ENCODE results near the gene KRT36.

The KRT36 gene

DNA sequence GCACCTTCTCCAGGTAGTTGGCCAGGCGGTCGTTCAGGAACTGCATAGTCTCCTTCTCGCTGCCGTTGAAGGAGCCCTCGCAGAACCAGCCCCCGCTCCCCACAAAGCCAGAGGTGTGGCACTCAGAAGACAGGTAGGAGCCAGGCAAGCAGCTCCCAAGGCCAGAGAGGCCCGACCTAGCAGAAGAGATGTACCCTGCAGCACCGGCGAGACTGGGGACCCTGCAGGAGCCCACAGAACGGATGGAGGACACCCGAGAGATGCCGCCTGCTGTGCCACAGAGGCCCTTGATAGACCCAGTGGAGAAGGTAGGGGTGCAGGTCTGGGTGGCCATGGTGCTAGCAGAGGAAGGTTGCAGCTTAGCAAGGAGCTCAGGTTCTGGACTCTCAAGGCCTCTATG is at the start of gene KRT36:
Gene KRT36, minus strand, starts transcription at position 380 of the 400 bp plus-strand sequence. Its CDS starts 46 bp downstream, at position 334.
- no peak for DNase-seq

DNA sequence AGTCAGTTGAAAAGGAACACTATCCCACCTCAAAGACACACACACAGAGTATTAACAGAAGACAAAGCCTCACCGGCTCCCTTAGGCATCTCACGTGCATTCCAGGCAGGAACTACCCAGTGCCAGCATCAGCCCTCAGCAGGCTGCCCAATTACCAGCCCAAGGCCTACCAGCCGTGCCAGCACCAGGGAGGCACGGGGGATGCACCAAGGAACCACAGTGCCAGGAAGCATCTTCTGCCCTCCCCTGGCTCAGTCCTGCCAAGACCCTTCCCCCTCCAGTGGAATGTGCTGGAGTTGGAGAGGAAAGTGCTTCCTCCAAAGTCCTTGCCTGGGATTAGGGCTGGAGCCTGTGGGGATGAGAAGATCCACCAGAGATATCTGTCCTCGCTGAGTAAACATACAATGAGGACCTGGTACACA is 49.4 kb upstream of the KRT36 start:
- no peak for DNase-seq

DNA sequence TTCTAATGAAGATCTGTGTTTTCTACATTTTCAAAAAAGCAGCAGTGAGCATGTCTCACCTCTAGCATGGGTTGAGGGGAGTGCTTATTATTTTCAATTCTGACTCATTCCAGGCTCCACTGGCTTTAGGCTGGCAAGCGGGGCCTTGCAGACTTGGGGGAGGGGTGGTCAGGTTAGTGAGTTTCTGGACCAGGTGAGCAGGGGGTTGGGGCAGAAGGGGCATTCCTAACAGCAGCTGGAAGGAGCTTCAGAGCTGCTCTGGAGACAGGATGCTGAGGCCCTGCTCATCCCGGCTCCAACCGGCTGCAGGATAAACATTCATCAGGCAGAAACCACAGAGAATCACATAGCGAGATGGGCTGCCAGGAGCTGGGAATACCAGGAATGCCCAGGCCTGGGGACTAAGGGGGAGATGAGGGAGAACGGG is 48.9 kb upstream of the KRT36 start:
- DNase-seq: no peak

DNA sequence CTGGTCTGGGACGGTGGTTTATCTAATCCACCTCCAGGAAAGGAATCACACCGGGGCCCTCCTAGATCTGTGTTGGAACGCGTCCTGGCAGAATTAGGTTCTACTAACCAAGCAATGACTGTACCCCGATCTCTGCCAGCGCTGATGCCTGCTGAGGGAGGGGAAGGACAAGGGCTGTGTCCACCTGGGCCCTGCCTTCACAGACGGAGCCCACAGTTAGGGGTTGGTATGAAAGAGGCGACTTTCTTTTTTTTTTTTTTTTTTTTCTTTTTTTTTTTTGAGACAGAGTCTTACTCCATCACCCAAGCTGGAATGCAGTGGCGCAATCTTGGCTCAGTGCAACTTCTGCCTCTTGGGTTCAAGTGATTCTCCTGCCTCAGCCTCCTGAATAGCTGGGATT is 48.3 kb upstream of the KRT36 start:
- no peak for DNase-seq

DNA sequence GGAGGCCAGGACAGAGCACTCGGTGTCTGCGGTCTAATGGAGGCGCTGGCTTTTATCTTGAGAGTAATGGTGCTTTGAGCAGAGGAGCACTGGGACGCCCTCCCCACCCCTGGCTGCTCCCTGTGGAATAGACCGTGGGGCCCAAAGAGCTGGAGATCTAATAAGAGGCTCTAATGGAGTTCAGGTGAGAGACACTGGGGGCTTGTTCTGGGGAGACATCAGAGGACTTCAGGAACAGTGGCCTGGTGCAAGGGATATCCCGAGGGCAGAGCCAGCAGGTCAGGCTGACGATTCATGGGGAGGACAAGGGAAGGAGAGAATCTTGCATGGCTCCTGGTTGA is 47.9 kb upstream of the KRT36 start:
- no peak for DNase-seq

DNA sequence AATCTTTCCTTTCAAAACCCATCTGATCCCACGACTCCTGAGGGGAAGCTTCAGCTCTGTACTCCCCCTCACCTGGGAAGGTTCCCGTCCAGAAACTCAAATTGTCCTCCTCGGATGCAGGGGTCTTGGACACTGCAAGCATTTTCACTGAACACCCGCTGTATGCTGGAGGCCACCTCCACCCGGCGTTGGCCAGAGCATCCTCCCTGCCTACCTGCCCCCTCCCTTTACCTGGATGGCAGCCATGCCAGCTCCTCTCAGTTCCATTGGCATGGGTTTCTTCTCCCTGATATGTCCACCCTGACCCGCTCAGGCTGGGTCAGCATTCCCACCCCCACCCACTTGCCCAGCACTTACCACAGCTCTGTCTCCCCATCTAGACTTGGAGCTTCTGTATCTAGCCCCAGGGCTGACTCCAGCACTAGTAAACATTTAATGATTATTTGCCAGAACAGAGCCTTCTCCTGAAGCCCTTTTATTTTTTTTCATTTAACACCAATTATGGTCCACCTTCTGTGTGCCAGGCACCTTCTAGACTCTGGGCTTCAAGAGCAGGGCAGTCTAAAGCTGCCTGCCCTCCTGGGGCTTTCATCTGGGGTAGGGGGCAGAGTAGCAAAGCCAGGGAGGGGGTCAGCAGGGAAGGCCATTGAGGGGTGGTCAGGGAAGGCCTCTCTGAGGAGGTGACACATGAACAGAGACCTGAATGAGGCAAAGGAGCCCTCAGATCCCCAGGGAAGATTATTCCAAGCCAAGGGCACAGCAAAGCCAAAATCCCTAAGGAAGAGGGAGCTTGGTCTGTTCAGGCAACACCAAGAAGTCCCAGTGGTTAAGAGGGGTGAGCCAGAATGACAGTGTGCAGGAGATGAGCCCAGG is 47.3 kb upstream of the KRT36 start:
- DNase-seq: no peak

DNA sequence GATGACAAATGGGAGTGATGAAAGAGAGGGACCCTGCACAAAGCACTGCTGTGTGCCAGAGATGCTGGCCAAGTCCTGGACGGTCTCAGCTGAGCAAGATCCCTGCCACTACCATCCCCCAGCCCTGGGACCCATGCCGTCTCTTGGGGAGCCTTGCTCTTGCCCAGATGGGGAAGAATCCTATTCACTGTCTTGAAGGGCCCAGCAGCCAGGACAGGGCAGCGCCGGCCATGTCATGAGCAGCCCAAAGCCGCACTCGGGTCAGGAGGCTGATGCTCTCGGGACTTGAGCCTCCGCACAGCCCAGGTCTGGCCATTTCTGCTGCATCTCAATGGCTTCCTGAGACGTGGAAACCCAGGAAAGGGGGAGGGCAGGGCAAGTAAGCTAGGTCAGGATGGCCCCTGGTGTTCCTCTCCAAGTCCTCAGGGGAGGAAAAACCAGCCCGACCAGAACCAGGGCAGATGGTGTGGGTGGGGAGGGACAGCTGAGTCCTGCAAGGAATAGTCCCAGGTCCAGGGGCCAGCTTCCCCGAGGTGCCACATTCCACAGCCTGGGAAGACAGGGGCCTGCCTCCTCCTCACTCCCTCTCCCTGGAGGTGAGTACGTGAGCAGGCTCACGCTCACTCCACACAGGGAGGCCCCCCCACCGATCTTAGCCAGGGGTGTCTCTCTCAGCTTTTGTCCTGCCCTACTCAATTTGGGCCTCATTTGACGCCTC is 46.2 kb upstream of the KRT36 start:
- no peak for DNase-seq

DNA sequence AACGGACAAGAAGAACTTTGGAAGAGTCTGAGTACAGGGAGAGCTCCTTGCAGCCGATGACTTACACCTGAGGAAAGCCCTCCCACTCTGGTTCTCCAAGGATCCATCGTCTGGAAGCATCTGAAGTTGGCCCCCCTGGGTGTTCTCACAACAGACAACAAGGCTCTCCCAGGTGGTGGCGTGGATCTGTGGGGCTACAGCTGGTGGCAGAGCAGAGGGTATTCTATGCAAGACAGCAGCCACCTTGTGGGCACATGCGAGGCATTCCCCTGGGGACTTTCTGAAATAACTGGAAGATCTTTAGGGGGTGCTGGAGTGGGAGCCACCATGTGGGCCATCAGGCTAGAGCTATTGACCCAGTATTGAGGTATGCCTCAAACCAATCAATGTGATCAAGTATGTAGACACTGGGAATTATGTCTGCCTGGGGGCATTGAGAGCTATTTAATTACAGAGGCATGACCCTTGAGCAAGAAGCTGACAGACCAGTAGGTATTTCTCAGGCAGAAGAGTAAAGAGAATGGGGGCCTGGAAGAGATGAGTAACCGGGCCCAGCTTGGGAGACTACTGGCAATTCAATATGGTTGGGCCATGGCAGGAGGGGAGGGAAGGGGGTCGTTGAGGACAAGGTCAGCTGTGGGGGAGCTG is 45.3 kb upstream of the KRT36 start:
- DNase-seq: no peak

DNA sequence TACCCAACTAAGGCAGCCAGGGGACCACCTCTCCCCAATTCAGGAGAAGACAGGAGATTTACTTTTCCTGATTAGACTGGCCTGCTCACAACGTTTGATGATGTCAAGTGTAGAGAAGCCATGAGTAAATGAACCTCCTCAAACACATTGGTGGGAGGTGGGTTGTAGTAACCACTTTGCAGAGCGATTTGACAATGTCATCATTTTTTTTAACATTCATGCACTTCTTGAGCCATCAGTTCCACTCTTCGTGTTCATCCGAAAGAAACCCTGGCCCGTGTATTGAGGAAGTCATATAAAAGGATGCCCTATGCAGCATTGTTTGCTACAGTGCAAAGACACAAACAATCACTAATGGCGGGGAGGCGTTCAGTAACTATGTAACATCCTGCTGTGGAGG is 43.9 kb upstream of the KRT36 start:
- DNase-seq: no peak

DNA sequence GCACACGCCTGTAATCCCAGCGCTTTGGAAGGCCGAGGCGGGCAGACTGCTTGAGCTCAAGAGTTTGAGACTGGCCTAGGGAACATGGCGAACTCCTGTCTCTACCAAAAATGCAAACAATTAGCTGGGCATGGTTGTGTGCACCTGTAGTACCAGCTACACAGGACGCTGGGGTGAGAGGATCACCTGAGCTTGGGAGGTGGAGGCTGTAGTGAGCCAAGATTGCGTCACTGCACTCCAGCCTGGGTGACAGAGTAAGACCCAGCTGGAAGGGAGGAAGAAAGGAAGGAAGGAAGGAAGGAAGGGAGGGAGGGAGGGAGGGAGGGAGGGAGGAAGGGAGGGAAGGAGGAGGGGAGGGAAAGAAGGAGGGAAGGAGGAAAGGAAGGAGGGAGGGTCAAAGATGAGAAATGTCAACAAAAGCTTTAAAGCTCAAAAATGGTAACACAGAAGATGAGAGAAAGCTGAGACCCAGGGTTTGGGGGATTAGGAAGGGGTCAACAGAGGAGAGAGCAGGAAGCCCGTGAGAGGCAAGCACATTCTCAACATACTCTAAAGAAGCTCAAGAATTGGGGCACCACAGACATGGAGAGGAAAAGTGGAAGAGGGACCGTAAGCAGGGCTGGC is 43.3 kb upstream of the KRT36 start:
- DNase-seq: no peak

DNA sequence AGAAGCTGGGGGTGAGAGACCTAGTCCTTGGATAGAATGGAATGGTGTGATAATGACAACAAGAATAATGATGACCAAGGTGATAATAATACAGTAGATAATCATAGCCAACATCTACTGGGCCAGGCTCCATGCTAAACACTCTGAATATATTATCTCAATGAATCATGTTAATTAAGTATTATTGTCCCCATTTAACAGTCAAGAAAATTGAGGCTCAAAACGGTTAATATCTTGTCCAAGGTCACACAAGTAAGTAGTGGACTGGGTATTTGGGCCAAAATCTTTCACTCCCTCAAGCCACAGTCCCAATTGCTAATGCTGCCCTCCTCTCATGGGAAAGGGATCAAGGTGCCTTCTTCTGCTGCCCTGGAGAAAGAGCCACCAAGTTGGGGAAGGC is 42.3 kb upstream of the KRT36 start:
- DNase-seq: no peak

DNA sequence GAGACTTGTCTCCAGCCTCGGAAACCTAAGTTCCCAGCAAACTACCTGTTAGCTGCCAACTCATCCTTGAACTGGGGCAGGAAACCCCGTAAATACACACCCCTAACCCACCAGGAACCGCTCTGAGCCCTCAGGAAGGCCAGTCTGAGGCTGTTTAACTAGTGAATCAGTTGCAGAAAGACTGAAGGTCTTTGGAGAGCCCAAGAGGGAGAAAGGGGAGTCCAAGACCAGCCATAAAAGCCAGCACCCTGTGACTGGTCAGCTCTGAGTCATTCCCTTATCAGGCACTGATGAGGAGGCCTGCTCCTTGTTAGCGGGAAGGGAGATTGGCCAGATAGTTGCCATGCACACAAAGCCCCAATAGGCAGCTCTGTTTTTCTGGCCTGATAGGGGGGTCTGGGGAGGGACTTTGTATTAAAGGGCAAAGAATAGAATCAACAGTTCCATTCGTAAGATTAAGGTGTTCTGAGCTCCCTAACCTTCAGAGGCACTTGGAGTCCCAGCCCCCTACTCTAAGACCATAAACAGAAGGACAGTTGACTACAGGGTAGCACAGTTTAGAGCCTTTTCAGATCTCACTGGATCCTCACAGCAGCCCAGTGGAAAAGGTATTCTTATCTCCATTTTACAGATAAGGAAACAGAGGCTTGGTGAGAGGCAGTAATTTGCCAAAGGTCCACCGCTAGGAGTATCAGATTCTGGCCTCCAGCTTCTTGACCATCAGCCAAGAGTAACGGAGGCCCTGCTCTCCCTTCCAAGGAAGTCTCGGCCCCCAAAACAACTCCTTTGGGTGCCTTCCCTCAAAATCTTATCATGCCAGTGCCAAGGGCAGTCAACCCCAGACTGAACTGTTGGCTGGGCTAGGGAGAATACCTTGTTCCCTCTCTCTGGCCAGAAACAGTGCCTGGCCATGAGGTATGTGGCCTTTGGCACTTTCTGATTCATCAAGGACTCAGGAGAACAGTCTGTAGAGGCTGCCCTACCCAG is 40.6 kb upstream of the KRT36 start:
- no peak for DNase-seq

DNA sequence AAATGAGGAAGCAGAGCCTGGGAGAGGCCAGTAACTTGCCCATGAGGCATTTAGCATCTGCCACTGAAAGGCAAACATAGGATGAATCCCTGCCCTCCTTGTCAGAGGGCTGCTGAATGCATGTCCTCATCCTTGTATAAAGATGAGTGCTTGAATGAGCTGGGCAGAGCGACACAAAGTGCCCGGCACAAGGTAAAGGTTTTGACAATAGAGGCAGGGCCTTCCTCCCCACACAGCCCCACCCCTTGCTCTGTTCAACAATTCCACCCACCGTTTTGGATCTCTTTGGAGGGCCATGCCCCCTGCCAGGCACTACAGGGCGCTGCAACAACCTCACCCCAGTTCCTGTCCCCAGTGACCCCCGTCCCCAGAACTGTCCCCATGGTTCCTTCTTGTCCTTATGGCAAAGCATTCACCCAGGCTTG is 39.8 kb upstream of the KRT36 start:
- DNase-seq: no peak

DNA sequence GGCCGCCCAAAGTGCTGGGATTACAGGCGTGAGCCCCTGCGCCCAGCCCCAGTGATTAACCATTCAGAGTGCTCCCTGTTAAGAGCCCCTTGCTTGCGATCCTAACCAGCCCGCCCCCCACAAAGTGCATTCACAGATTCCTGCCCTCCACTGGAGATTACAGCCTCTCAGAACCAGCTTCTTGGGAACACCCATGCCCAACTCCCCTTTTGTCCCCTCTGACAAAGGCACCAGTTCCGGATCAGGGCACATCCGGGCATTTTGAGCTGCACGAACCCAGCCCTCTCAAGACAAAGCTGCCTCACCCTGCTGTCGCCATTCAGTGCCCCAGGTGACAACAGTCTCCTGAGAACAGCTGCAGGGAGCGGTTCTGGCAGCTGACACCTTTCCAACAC is 39.2 kb upstream of the KRT36 start:
- peak; percentile 19 for DNase-seq

DNA sequence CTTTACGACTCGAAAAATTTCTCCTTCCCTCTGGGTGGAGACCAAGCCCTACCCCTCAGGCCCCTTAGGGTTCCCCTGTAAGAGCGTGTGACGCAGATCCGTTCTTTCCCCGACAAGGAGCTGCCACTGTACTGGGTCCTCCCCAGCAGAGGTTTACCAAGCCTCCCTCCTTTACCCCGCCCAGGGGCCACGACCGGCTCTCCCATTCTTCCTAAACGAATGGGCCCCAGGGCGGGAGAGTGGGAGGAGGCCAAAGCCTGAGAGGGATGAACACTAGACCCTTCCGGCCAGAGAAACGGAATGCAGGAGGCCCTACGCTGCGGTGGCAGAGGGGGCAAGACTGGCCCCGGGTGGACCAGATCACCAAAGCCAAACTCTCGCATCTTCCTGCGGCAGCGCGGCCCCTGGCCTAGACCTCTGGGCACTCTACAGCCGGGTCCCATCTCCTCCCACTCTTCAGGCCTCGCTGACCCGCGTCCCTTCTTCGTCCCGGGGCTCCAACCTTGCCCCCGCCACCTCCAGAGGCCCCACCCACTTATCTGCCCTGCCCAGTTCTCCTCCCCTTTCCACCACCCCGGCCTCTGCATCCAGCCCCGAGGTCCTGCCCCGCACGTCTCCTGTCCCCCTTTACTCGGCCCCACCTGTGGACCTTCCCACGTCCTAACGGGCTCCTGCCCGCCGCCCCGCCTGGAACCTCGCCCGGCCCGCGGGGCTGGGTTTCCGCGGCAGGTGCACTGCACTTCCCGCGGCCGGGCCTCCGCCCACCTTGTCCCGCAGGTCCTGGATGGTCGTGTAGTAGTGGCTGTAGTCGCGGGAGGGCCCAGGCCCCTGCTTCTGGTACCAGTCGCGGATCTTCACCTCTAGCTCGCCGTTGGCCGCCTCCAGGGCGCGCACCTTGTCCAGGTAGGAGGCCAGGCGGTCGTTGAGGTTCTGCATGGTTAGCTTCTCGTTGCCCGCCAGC is 37.6 kb upstream of the KRT36 start:
- DNase-seq: peak; percentile 19

DNA sequence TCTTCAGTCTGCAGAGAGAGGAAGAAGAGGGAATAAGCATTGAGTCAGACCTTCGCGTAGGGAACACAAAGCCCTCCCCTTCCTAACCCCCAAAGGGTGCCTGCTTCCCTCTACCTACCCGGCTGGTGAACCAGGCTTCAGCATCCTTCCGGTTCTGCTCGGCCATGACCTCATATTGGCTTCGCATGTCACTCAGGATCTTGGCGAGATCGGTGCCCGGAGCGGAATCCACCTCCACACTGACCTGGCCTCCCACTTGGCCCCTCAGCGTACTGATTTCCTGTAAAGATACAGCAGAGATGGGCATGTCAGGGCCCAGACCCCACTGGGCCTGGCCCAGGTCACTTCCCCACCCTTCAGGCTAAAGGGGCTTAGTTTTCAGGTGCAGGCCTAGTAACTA is 34.6 kb upstream of the KRT36 start:
- DNase-seq: peak; percentile 23

DNA sequence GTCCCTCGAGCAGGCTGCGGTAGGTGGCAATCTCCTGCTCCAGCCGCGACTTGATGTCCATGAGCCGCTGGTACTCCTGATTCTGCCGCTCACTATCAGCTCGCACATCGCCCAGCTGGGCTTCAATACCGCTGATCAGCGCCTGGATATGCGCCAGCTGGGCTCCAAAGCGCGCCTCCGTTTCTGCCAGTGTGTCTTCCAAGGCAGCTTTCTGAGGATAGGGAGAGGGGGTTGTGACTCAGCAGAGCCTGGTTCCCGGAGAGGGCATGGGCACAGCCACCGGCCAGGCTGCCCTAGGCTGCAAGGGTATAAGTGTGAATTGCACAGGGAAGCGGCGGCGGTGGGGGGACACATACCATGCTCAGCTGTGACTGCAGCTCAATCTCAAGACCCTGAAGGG is 34.1 kb upstream of the KRT36 start:
- DNase-seq: peak; percentile 72

DNA sequence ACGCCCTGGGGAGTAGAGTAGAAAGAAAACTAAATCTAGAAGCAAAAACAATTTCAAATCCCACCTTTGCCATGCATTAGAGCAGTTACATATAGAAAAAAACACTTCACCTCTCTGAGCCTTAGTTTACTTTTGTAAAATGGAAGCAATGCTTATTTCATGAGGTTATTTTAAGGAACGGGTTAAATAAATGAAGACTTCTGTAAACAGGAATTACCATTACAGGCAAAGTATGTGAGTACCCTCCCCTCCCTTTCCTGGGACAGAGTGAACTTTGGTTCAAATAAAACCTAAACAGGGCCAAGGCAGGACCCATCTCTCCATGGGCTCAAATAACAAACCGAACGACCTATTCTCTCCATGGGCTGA is 33.5 kb upstream of the KRT36 start:
- no peak for DNase-seq

DNA sequence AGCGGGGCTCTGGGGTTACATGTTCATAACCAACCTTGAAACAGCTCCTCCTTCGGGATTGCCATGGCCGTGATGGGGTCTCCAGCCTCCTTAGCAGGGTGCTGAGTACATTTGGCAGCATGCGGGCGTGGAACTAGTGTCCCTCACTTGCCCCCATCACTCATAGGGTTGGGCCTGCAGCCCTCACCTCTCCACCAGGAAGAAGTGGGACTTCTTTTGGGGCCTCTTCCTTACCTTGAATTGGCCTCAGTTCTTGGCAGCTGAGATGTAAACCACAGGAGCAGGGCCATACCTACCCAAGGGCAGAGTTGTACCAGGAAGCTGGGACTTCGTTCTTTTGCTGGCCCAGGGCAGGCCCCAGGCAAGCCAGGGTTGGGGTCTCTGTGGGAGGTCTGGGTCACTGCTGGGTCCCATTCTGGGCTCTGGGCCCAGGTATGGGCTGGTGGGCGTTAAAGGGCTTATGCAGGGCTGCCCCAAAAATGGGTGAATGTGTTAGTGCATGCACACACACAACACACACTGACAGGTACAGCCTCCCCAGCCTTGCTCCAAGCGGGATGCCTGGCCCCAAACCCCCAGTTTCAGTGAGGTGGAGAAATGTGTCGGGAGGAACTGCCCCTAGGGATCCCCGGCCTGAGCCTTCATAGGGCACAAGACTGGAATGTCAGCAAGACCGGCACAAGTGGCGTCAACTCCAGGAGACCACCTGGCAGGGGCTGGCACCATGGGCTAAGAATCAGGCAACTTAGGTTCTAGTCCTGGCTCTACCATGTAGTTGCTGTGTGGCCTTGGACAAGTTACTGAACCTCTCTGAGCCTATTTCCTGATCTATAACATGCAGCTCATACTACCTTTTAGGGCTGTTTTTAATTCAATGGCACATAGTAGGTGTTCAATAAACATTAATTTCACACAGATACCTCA is 32.9 kb upstream of the KRT36 start:
- DNase-seq: peak; percentile 12

Measured in NCI-H1105 treated with DMSO at 0.1 percent for 48 hours (cell line).